ENCODE results near the gene UFL1. TPM values are rescaled to one million over a fixed set of nuclear protein-coding genes. Genes with fewer than 3 reads are reported as not detected.
"Not testable (repeated sequence)": the region's sequence is repeated elsewhere in the genome, so short reads cannot be mapped to it uniquely, and the experiment has no call there.

Gene UFL1
- total RNA-seq, result 39.6 TPM

DNA sequence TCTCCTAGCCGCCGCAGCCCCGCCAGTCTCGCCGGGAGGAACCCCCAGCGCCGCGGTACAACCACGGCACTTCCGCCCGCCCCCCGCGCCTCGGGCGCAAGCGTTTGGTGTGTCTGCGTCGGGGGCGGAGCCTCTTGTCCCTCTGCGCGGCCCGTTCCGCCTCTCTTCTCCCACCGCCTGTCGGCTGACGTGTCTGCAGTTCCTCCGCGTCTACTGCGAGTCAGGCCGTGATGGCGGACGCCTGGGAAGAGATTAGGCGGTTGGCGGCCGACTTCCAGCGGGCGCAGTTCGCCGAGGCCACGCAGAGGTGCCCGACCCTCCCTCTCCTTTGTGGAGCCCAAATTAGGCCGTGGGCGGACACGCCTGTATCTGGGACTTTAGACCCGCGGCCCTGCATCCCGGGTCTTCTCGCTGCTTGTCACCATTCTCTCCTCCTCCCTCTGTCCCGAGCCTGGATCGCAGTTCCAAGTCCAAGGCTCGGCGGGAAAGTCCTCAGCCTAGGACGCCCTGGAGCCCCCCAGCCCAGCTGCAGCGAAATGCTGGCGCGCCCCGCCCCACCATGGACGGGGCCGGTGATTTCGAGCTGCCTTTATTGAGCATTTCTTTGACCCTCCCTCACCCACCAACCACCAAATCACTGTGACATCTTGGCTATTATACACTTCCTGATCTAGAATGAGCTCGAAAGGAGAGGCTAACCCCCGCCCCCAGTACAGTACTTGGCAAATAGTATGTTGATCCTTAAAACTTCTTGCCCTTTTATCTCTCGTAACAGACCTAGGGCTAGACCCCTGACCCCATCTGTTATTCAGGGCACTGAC, at the start of gene UFL1:
UFL1 (plus strand) TSS at position 163 of the 821 bp plus-strand sequence; CDS start at position 231, 68 bp downstream.
- DNase-seq (ENCODE audit: low spot score), result peak; percentile 95

DNA sequence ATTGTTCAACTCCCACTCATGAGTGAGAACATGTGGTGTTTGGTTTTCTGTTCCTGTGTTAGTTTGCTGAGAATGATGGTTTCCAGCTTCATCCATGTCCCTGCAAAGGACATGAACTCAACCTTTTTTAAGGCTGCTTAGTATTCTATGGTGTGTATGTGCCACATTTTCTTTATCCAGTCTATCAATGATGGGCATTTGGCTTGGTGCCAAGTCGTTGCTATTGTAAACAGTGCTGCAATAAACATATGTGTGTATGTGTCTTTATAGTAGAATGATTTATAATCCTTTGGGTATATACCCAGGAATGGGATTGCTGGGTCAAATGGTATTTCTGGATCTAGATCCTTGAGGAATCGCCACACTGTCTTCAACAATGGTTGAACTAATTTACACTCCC, 49.3 kb upstream of the UFL1 start:
- not testable (repeated sequence) for DNase-seq (ENCODE audit: low spot score)

DNA sequence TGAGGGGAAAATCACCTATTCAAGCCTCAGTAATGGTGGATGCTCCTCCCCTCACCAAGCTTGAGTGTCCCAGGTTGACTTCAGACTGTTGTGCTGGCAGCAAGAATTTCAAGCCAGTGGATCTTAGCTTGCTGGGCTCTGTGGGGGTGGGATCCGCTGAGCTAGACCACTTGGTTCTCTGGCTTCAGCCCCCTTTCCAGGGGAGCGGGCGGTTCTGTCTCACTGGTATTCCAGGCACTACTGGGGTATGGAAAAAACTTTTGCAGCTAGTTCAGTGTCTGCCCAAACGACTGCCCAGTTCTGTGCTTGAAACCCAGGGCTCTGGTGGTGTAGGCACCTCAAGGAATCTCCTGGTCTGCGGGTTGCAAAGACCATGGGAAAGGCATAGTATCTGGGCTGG, 42.9 kb upstream of the UFL1 start:
- DNase-seq (ENCODE audit: low spot score), result no peak

DNA sequence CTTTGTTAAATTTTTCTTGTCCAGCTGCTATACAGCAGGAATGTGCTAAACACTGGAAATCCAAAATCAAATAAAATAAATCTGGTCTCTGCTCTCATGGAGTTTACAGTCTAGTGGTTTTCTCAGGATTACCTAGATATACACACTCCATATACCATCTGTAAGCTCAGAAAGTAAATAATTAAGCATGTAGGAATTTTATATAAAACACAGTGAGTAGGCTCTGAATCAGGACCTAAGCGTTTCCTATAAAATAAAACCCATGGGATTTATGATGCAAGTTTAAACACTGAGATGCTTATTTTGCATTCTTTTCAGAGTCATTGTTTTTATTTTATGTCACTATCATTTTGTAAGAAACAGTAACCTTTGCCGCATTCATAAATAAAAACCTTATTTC, 29.7 kb upstream of the UFL1 start:
- DNase-seq (ENCODE audit: low spot score), result no peak

DNA sequence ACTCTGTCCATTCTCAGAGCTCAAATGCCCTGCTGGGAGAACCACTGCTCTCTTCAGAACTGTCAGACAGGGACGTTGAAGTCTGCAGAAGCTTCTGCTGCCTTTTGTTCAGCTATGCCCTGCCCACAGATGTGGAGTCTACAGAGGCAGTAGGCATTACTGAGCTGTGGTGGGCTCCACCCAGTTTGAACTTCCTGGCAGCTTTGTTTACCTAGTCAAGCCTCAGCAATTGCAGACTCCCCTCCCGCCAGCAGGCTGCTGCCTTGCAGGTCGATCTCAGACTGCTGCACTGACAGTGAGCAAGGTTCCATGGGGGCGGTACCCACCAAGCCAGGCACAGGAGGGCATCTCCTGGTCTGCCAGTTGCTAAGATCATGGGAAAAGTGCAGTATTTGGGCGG, 21.8 kb upstream of the UFL1 start:
- DNase-seq (ENCODE audit: low spot score), result no peak

DNA sequence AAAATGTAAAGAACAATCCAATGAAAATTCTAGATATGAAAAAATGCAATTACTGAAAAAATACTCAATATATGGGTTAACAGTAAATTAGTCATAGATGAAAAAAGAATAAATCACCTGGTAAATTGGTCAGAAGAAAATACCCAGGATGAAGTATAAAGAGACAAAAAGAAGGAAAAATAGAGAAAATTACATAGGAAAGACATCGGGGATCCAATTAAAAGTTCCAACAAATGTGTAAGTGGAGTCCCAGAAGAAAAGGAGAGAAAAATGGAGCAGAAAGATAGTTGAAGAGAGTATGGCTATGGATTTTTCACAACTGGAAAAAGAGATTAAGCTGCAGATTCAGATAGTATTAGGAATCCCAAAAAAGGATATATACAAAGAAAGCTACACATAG, 18.7 kb upstream of the UFL1 start:
- DNase-seq (ENCODE audit: low spot score), result no peak

DNA sequence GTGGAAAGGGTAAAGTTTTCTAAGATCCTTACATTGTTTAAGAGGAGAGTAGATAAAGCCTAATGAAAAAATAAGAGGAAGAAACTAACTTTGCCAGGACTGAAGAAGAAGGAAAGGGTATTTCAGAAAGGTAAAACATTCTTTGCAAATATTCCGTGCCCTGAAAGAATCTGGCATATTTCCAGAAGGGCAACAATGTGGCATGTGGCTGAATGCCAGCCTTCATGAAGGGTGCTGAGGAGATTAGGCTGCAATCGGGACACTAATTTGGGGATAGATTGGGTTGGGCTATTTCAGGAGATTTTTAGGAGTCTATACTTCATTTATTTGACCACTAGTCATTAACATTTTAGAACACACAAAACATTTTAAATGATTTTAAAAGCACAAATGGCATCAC, 16.2 kb upstream of the UFL1 start:
- no peak for DNase-seq (ENCODE audit: low spot score)

DNA sequence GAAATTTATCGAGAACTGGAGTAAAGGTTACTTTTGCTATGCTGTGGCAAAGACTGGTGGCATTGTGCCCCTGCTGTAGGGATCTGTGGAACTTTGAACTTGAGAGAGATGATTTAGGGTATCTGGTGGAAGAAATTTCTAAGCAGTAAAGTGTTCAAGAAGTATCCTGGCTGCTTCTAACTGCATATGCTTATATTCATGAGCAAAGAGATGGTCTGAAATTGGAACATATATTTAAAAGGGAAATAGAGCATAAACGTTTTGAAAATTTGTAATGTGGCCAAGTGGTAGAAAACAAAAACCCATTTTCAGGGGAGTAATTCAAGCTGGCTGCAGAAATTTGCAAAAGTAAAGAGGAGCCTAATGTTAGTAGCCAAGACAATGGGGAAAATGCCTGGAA, 12.3 kb upstream of the UFL1 start:
- no peak for DNase-seq (ENCODE audit: low spot score)

DNA sequence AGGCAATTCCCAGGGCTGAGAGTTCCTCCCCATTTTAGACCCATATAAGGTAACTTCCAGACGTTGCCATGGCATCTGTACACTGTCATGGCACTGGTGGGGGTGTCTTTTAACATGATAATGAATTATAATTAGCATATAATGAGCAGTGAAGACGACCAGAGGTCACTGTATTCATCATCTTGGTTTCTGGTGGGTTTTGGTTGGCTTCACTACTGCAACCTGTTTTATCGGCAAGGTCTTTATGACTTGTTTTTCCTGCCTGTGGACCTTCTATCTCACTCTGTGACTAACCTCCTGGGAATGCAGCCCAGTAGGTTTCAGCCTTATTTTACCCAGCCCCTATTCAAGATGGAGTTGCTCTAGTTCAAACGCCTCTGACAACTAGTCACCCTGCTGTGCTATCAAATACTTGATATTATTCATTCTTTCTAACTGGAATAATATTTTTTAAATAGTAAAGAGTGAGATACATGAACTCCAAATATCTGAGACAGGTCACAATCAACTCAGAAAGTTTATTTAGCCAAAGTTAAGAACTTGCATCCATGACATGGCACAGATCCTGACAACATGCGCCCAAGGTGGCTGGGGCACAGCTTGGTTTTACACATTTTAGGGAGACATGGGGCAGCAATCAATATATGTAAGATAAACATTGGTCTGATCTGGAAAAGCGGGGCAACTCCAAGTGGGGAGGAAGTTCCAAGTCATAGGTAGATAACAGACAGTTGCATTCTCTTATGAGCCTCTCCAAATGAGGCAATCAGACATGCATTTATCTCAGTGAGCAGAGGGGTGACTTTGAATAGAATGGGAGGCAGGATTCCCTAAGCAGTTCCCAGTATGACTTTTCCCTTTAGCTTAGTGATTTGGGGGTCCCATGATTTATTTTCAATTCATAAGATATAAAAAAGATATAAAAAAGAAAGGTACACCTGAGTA, 1.2 kb upstream of the UFL1 start:
- DNase-seq (ENCODE audit: low spot score), result peak; percentile 64

DNA sequence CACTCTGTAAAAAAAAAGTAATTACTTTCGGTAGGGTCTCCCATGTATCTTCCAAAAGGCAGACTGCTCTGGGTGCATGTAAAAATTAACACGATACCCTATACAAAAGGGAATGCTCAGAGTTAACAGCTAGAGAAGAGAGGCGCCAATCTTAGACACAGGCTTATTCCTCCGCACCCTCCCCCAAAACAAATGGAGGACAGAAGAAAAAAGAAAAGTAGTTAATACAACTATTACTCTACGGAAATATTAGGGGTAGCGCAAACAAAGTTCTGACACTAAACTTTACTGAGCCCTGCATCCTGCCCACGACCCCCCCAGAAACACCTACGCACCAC, 331 bp upstream of the UFL1 start:
- DNase-seq (ENCODE audit: low spot score), result no peak

DNA sequence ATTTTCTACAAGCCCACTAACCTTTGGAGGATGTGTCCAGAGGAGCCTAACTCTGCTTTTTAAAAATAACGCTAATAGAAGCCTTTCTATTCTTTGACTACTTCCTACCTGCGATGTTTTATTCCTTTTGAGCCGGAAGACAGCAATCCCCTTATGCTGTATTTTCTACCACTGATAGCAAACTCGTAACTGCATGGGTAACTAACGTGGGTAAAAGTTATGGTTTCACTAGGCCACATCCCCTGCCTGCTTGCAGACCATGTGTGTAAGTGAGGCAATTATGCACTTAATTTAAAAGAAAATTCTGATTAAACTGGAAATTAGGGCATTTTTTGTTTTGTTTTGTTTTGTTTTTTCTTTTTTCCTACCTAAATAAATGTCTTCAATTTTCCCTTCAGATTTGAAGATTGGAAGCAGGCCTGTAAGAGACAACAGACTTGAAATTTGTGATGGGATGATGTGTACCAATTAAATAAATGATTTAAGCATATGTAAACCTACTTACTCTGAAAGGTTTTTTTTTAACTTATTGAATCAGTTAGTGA, 931 bp downstream of the UFL1 start:
- DNase-seq (ENCODE audit: low spot score), result no peak

DNA sequence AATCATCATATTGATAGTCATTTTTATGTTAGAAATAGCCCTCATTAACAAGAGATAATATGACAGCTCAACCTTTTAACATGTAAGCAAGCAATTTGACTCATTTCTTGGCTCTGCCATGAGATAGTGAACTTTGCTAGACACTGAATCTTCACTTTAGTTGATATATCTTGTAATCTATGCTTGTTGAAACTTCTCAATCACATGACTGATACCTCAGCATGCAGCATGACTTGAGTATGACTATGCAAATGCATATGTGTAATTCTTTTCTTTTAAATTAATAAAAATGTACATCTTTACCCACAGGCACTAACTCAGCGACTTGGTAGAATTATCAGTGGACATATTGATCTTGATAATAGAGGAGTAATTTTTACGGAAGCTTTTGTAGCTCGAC, 6.6 kb downstream of the UFL1 start:
- DNase-seq (ENCODE audit: low spot score), result no peak

DNA sequence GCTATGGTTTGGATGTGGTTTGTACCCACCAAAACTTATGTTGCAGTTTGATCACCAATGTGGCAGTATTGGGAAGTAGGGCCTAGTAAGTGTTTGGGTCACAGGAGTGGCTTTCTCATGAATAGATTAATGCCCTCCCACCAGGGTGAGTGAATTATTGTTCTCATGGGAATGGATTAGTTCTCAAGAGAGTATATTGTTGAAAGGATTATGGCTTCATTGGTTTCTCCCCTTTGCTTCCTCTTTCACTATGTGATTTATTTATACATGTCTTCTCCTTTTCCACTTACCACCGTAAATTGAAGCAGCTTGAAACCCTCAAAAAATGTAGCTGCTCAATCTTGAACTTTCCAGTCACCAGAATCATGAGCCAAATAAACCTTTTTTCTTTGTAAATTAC, 10.8 kb downstream of the UFL1 start:
- no peak for DNase-seq (ENCODE audit: low spot score)

DNA sequence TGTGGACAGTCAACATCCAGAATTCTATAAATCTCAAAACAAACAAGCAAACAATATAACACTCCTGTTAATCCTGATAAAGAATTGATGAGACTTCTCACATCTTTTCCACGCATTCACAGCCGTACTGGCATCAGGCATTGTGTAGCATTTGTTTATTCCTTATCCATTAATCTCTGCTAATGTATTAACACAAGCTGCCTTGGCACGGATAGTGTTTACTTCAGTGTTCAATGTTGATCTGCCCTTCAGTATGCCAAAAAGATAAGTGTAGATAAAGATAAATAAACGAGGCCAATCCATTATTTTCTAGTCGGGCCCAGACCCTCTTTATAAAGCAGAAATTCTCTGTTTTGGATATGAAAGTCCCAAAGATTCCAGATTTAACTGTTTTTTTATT, 16.1 kb downstream of the UFL1 start:
- no peak for DNase-seq (ENCODE audit: low spot score)

DNA sequence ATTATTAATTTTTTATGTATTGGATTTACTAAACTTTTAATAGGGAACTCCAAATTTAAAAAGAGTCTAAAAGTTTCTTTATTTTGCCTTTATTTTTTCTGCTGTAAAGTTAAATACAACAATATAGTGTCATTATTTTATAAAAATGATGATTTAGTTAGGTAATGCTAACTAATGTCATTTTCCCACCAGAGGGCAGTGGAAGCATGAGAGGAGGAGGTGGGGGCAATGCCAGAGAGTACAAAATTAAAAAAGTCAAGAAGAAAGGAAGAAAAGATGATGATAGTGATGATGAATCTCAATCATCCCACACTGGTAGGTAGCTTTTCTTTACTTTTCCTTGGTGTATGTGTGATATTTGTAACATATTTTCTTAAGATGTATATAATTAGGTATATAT, 21.1 kb downstream of the UFL1 start:
- DNase-seq (ENCODE audit: low spot score), result no peak

DNA sequence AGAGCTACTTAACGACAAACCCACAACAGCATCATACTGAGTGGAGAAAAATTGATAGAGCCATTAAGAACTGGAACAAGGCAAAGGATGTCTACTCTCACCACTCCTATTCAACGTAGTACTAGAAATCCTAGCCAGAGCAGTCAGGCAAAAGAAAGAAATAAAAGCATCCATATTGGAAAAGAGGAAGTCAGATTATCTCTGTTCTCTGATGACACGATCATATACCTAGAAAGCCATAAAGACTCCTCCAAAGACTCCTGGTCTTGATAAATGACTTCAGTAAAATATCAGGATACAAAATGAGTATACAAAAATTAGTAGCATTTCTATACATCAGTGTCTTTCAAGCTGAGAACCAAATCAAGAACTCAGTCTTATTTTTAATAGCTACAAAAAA, 24.3 kb downstream of the UFL1 start:
- DNase-seq (ENCODE audit: low spot score), result no peak

DNA sequence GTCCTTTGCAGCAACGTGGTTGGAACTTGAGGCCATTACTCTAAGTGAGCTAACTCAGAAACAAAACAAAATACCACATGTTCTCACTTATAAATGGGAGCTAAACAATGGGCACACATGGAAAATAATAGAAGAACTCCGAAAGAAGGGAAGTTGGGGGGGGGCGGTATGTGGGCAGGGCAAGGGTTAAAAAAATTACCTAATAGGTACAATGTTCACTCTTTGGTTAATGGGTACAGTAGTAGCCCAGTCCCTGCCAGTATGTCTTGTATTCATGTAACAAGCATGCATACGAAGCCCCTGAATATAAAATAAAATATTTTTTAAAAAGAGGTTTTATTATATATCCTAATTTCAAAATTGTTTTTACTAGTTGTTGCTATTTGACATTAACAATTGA, 26.0 kb downstream of the UFL1 start:
- no peak for DNase-seq (ENCODE audit: low spot score)

DNA sequence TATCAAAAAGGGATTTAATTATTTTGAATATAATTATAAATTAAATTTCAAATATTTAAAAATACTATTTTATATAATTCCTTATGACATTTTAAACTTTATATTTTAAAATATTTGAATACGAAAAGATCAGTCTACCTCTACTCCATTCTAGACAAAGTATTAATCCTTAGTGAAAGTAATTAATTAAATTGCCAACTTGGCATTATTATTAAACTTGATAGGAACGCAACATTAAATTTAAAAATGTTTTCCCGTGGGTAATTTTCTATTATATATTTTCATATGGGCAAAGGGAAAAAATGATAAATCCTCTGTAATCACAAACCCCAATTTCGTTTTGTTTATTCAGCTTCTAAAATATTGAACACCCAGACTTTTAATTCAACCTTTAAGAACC, 33.0 kb downstream of the UFL1 start:
- no peak for DNase-seq (ENCODE audit: low spot score)

DNA sequence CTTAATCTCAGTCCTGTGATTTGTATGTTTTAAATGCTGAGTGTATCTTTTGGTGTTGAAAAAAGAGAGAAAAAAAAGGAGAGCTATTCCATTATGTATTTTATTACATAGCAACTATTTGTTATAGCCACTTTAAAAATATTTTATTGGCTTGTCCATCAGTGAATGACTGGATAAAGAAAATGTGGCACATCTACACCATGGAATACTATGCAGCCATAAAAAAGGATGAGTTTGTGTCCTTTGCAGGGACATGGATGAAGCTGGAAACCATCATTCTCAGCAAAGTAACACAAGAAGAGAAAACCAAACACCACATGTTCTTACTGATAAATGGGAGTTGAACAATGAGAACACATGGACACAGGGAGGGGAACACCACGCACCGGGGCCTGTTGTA, 38.1 kb downstream of the UFL1 start:
- DNase-seq (ENCODE audit: low spot score), result not testable (repeated sequence)

DNA sequence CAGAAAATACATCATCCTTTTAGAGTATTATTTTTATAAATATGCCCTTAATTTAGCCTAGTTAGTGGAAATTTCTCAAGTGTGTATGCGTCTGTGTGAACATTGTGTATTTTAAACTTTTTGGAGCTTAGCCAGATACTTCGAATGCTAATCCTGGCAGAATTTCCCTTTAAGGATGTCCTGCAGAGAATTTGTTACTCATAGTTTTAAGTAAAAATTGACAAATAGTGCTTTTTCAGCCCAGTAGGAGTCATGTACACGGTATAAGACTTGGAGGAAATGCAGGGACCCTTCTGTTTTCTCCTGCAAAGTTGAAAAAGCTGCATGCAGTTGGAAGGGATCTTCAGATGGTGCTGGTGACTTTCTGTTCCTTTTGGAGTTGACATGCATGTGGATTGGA, 41.3 kb downstream of the UFL1 start, which contains the start of gene FHL5:
FHL5 (plus strand) TSS at position 243 of the 400 bp plus-strand sequence. CDS start 40,486 bp downstream, outside the sequence.
- DNase-seq (ENCODE audit: low spot score), result no peak

DNA sequence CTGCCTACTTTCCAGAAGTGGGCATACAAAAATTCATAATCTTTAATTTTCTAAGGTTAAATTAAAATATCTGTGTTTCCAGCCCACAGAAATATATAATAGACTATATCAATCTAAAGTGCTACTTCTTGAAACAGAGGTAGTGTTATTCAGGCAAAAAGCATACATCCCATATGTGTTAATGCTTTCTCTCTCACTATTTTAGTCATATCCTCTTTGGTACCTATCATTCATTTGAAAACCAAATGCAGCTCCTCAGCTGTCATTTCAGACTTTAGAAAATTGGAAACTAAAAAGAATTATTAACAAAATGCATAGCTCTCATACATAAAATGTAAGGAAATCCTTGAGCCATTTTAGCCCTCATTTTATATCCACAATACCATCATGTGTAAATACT, 42.2 kb downstream of the UFL1 start:
- DNase-seq (ENCODE audit: low spot score), result no peak

DNA sequence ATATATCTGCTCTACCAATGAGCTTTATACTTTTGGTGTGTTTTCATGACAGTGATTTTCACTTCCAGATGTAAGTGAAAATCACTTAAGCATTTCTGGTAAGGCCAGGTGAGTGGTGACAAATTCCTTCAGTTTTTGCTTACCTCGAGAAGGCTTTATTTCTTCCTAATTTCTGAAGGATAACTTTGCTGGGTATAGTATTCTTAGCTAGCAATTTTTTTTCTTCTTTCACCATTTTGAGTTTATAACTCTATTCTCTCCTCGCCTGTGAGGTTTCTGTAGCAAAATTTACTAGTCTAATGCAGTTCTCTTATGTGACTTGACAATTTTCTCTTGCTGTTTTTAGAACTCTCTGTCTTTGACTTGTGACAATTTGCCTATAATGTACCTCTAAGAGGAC, 48.4 kb downstream of the UFL1 start:
- no peak for DNase-seq (ENCODE audit: low spot score)

DNA sequence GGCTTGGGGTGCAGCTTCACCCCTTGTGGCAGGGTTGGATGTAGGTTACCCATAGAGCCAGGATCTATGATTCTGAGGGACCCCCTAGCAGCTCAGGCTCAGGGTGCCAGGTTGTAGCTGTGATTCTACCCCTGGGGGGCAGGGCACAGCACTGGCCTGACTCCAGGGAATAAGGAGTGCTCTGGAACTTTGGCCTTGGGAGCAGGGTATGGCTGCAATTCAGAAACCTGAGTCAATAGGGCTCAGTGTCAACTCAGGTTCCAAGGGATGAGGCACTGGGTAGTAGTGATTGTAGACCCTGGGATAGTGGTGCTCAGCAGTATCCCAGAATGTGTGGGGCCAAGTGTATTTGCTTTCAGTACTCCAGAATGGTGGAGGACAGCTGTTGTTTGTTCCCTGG, 49.9 kb downstream of the UFL1 start:
- DNase-seq (ENCODE audit: low spot score), result no peak
